ENCODE measurements around the gene SLC2A10.

SLC2A10 gene

GRCh38 chr20:46758929-46759669 is 49.6 kb downstream of the SLC2A10 start:
- in situ Hi-C loops (cut with HindIII; ENCODE audit: low sequenced_read_pairs): loop anchor here (25.0 kb wide), 1 partner anchor 378 kb away; no protein-coding TSS in a partner anchor

DNA sequence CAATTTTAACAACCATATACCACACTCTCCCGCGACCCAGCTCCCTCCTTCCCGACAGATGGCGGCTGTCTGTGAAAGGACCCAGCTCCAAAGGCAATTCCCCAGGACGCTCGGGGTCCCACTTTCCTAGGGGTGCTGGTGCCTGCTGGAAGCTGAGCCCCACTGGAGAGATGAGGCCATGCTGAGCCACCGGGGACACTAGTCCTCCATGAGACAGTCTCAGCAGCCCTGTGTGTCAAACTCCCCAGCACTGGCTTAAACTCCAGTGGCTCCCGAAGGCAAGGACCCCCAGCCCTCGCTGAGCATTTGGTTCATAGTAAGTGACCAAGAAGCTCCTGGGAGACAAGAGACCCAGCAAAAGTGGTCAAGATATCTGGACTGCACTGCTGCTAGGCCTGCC is 52.1 kb downstream of the SLC2A10 start:
- in situ Hi-C loops (cut with HindIII; ENCODE audit: low sequenced_read_pairs): loop anchor here (25.0 kb wide), 1 partner anchor 376 kb away; no protein-coding TSS in a partner anchor

DNA sequence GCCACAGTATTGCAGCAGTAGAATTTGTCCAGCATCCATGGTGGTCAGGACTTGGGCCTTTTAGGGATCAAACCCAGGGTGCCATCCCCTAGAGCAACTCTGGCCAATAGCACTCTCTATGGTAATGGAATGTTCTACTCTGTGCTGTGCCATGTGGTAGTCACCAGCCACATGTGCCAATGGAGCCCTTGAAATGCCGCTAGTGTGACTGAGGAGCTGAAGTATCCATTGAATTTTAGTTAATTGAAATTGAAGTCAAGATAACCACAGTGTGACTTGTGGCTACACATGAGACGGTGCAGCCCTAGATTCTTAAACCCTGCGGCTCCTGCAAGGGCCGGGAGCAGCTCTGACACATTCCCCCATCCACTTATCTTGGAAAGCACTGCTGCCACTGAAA is 54.6 kb downstream of the SLC2A10 start:
- in situ Hi-C loops (cut with HindIII; ENCODE audit: low sequenced_read_pairs): loop anchor here (25.0 kb wide), 1 partner anchor 373 kb away; no protein-coding TSS in a partner anchor

DNA sequence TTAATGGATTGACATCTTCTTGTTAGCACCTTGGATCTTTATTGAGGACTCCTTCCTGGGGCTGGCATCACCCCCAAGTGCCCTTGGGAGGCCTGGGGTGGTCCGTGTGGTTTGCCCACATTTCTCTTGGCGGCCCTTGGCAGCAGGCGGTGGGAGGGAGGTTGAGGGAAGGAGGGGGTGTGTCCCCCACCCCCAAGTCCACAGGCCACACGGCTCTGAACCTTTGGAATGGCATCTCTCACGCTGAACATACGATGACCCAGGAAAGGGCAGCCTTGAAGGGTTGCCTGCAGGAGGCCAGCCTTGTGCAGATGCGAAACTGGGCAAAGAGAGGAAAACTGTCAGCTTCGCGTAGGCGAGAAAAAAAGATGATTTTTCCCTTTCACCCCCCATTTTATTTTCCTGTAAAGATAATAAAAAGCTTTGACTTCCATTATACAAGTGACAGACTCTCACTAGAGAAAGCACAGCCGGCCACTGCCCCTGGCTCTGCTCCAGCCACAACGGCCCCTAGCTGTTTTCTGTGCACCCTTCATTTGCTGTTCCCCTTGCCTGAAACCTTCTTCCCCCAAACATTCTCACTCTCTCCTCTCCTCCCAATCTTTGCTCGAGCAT is 56.2 kb downstream of the SLC2A10 start:
- in situ Hi-C loops (cut with HindIII; ENCODE audit: low sequenced_read_pairs): loop anchor here (5.0 to 25.0 kb wide), 2 partner anchors 43 to 372 kb away; no protein-coding TSS in a partner anchor

DNA sequence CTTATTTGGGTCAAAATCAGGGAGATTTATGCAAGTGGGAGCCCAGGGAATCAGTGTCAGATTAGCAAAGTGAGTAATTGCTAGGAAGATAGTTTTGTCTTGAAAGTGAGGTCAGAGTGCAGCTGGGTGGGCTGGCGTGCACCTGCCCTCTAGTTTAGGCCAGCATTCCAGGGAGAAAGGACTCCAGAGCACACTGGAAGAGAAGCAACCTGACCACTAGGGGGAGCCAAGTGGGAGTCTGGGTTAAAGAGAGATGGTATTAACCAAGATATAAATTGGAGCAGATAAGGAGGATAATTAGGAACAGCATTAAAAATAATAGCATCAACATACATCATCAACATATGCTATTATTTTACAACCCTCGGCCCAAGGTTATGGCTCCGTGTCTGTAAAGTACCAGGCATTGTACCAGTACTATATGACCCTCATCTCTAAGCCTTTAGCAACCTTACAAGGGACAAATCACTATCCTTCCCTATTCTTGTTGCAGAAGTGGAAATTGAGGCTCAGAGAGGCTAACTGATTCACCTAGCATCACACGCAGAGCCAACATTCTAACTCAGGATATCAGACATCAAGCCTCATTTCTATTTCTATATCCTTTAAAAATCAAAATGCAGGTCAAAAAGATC is 57.8 kb downstream of the SLC2A10 start:
- in situ Hi-C loops (cut with HindIII; ENCODE audit: low sequenced_read_pairs): loop anchor here (5.0 to 25.0 kb wide), 2 partner anchors 45 to 370 kb away; no protein-coding TSS in a partner anchor

- in situ Hi-C loops (cut with HindIII; ENCODE audit: low sequenced_read_pairs): loop anchor here (25.0 kb wide), 1 partner anchor 367 kb away; no protein-coding TSS in a partner anchor
Observed at GRCh38 chr20:46770330-46771194, 61.1 kb downstream of the SLC2A10 start.

DNA sequence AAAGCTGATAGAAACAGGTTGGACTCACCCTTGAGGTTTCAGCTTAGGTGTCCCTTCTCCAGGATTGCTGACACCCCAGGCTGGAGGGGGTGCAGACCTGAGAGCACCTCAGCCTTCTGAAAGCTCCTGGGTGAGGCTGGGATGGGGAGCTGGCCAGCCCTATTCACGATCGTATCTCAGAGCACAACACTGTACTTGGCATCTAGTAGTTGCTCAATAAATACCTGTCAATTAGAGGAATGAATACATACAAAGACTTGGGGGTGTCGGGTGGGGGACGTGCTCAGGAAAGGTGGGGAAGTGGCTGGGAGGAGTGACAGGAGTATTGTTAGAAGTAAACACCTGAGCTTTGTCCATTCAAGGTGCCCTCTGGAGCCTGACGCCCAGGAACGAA is 61.7 kb downstream of the SLC2A10 start:
- in situ Hi-C loops (cut with HindIII; ENCODE audit: low sequenced_read_pairs): loop anchor here (25.0 kb wide), 1 partner anchor 366 kb away; no protein-coding TSS in a partner anchor

DNA sequence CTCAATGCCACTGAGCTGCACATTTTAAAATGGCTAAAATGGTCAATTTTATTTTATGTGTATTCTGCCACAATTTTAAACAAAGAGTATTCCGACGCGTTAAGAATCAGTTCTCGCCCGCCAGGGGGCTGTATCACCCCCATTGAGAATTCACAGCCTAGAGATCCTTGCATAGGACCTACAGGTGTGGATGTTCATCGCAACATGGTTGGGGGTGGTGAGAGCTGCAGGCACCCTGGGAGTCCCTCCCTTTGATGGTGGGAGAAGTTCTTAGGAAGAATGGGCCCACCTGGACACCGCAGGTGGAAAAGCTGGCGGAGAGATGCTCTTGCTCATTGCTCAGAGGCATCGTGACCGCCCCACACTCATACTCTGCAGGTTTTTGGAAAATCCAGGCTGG is 63.5 kb downstream of the SLC2A10 start:
- in situ Hi-C loops (cut with HindIII; ENCODE audit: low sequenced_read_pairs): loop anchor here (25.0 kb wide), 1 partner anchor 364 kb away; no protein-coding TSS in a partner anchor

DNA sequence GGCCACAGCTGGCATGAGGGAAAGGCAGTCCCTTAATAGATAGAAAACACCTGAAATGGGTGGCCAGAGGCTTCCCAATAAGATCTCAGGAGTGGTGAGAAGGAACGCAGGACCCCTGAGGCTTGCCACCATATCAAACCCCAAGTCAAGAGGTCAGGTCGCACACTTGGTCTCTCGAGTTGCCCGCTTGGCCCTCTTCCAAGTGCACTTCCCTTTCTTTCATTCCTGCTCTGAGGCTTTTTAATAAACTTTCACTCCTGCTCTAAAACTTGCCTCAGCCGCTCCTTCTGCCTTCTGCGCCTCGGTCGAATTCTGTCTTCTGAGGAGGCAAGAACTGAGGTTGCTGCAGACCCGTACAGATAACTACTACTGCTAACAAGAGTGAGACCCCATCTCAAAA is 64.2 kb downstream of the SLC2A10 start:
- in situ Hi-C loops (cut with HindIII; ENCODE audit: low sequenced_read_pairs): loop anchor here (25.0 kb wide), 1 partner anchor 364 kb away; no protein-coding TSS in a partner anchor

DNA sequence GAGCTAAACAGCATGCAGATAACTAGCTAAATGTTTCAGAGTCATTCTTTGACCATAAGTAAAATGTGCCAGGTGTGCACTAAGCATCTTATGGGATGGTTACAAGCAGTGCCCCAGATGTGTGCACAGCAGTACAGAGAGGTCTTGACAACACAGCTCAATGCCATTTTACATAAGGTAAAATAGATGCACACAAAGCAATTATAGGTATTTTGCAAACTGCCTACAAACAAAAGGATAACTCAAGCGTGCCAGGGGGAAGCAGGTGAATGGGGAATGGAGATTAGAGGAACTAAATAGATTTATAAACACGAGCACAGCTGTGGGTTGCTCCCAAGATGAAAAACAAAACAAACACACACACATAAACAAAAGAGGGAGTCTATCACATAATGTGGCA is 64.8 kb downstream of the SLC2A10 start:
- in situ Hi-C loops (cut with HindIII; ENCODE audit: low sequenced_read_pairs): loop anchor here (25.0 kb wide), 1 partner anchor 363 kb away; no protein-coding TSS in a partner anchor

- in situ Hi-C loops (cut with HindIII; ENCODE audit: low sequenced_read_pairs): loop anchor here (25.0 kb wide), 1 partner anchor 362 kb away; no protein-coding TSS in a partner anchor
Observed at GRCh38 chr20:46774943-46775560, 65.6 kb downstream of the SLC2A10 start.

GRCh38 chr20:46775806-46776205 is 66.4 kb downstream of the SLC2A10 start:
- in situ Hi-C loops (cut with HindIII; ENCODE audit: low sequenced_read_pairs): no loop called here

- in situ Hi-C loops (cut with HindIII; ENCODE audit: low sequenced_read_pairs): no loop called here
Observed at GRCh38 chr20:46777331-46777730, 67.9 kb downstream of the SLC2A10 start.

GRCh38 chr20:46779831-46780230 is 70.4 kb downstream of the SLC2A10 start:
- in situ Hi-C loops (cut with HindIII; ENCODE audit: low sequenced_read_pairs): no loop called here

GRCh38 chr20:46784436-46785127 is 75.1 kb downstream of the SLC2A10 start:
- in situ Hi-C loops (cut with HindIII; ENCODE audit: low sequenced_read_pairs): no loop called here
